ENCODE results near the gene ZNF91. TPM values are rescaled to one million over a fixed set of nuclear protein-coding genes. Genes with fewer than 3 reads are reported as not detected.

ZNF91 gene
- total RNA-seq, 1 experiment from 2014 or later: 43.5 TPM

DNA sequence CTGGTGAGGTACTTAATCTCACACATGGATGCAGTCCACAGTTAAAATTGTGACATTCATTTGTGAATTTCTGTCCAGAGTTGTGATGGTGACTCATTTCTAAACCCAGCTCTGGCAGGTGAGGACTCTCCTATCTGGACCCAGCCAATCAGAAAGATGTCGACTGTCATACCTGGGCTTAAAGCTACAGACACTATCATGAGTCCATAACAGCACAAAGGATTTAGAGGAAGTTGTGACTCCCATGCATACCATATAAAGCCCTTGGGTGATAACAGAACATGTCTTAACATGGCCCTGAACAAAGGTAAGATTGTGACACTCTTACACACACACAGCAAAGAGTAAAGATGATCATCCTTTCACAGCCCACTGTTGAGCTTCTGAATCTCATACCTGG, 85.3 kb downstream of the ZNF91 start:
- Histone ChIP-seq H2BK5ac (ENCODE audit: insufficient read length, low read length) (no peak overlapping the region), H2AK5ac (ENCODE audit: insufficient read length, low read length) (no peak overlapping the region), H4K5ac (ENCODE audit: insufficient read length, low read depth, low read length) (no peak overlapping the region), H3T11ph (ENCODE audit: low read length) (no peak overlapping the region), H2BK15ac (ENCODE audit: low read depth, low read length) (no peak overlapping the region), H3K56ac (ENCODE audit: insufficient read length, low read depth, low read length) (no peak overlapping the region), H3K27me3 (ENCODE audit: insufficient read depth, low read length) (no peaks in the 10 kb centered on the region), H4K8ac (replicated peaks; ENCODE audit: insufficient read length, low read depth, low read length) (no peak overlapping the region), H3K4me2 (ENCODE audit: insufficient read depth, insufficient read length, low read length) (no peak overlapping the region), H3K23ac (ENCODE audit: insufficient read length, low read depth, low read length) (no peak overlapping the region), H2BK120ac (ENCODE audit: low read depth, low read length, poor library complexity, severe bottlenecking) (no peak overlapping the region), H3K79me2 (ENCODE audit: insufficient read depth, low read length) (no peaks in the 10 kb centered on the region), H4K20me1 (ENCODE audit: control insufficient read depth, insufficient read depth, insufficient read length) (no peaks in the 10 kb centered on the region), H4K91ac (ENCODE audit: insufficient read length, low read depth, low read length) (no peak overlapping the region), H2BK20ac (ENCODE audit: low read depth, low read length, poor library complexity, severe bottlenecking) (no peak overlapping the region), H3K4me1 (ENCODE audit: insufficient read depth, low read length) (no peaks in the 10 kb centered on the region), H3K79me1 (ENCODE audit: insufficient read depth, low read depth, low read length, poor library complexity, severe bottlenecking) (no peaks in the 10 kb centered on the region), H3K23me2 (ENCODE audit: insufficient read length, low read depth, low read length, poor library complexity, severe bottlenecking) (no peaks in the 10 kb centered on the region), H3K9me3 (ENCODE audit: control insufficient read depth, low read depth, low read length) (no peaks in the 10 kb centered on the region), H2BK12ac (ENCODE audit: insufficient read length, low read depth, low read length) (no peak overlapping the region), H3K9ac (ENCODE audit: extremely low read depth, insufficient read length, low read length) (no peak overlapping the region), H2AFZ (ENCODE audit: low read length) (no peak overlapping the region), H3K27ac (ENCODE audit: insufficient read length, low read depth, low read length) (no peak overlapping the region), H3K4ac (ENCODE audit: low read depth, low read length) (no peak overlapping the region), H3K14ac (ENCODE audit: insufficient read depth, low read length) (no peak overlapping the region), H3K18ac (ENCODE audit: insufficient read length, low read depth, low read length) (no peak overlapping the region)
- Mint-ChIP-seq H3K27me3 (ENCODE audit: low read depth) (no peaks in the 10 kb centered on the region; the same call in 1 of the 2 replicates), H3K4me1 (no peaks in the 10 kb centered on the region), H3K27ac (no peak overlapping the region), H3K36me3 (ENCODE audit: insufficient read depth in 1 of 3, low read depth in 3 of 3) (peaks cover 0 to 18% (median 2%) of the 10 kb centered on the region in 3 experiments; a peak in 3 of 7 replicates), H3K9me3 (peaks cover 86 to 90% of the 10 kb centered on the region in 2 experiments), H3K4me3 (no peak overlapping the region)
- no peak for TF ChIP-seq CTCF (conservative IDR thresholded peaks at IDR 0.05)
- no CpG with 5 or more reads among the region's 1 CpG for WGBS (ENCODE audit: extremely low coverage, insufficient read length, low lambda C conversion rate)
- no peak for DNase-seq

All from H9 (cell line).